PFSK-1 (cell line): ENCODE results near the gene FBXL19.

Source experiments
- FOXP2 ChIP-seq: optimal IDR thresholded peaks from 2 replicates; pipeline ENCODE3; 2011; ENCODE audit warnings: borderline replicate concordance, control low read depth, inconsistent platforms; ENCODE audit not compliant: insufficient read depth; ENCODE audit errors: extremely low read length, extremely low read depth
- POLR2AphosphoS5 ChIP-seq: IDR thresholded peaks from 2 replicates; pipeline ENCODE4 v1.6.1; 2012; ENCODE audit warnings: low read depth, mild to moderate bottlenecking, control low read depth, low read length, moderate library complexity
- REST ChIP-seq, 2 experiments: IDR thresholded peaks; 2 replicates each; pipeline versions ENCODE4 v1.6.1 to v1.8.0; 2011 to 2012; ENCODE audit warnings: low read depth in 2 of 2, low read length in 2 of 2, control low read depth in 1 of 2, inconsistent platforms in 1 of 2, mild to moderate bottlenecking in 1 of 2, moderate library complexity in 1 of 2; ENCODE audit not compliant: insufficient read depth in 1 of 2
- SIN3A ChIP-seq: IDR thresholded peaks from 2 replicates; pipeline ENCODE4 v1.6.1; 2012; ENCODE audit warnings: mild to moderate bottlenecking, low read length, moderate library complexity, borderline replicate concordance; ENCODE audit not compliant: insufficient read depth
- TAF1 ChIP-seq: IDR thresholded peaks from 2 replicates; pipeline ENCODE4 v1.6.1; 2012; ENCODE audit warnings: low read length, control low read depth, borderline replicate concordance; ENCODE audit not compliant: insufficient read depth

The FBXL19 gene

GRCh38 chr16:30976486-30976885 lies 53.1 kb downstream of the FBXL19 start:
- TF ChIP-seq TAF1 (no peak), SIN3A (no peak), POLR2AphosphoS5 (no peak), REST (IDR thresholded peaks at IDR 0.05; ENCODE audit: insufficient read depth in 1 of 2, low read depth in 2 of 2, low read length in 2 of 2) (no peak), FOXP2 (no peak)

- no peak for TF ChIP-seq POLR2AphosphoS5
- no peak for TF ChIP-seq TAF1
- TF ChIP-seq SIN3A, result no peak
Measured at GRCh38 chr16:30977502-30977901, 54.1 kb downstream of the FBXL19 start.

- TF ChIP-seq POLR2AphosphoS5, result no peak
- no peak for TF ChIP-seq SIN3A
- TF ChIP-seq FOXP2, result no peak
- no peak for TF ChIP-seq REST (IDR thresholded peaks at IDR 0.05; ENCODE audit: insufficient read depth in 1 of 2, low read depth in 2 of 2, low read length in 2 of 2)
- TF ChIP-seq TAF1, result no peak
Measured at GRCh38 chr16:30979170-30980022, 56.0 kb downstream of the FBXL19 start.

GRCh38 chr16:30980023-30980371 lies 56.6 kb downstream of the FBXL19 start:
- no peak for TF ChIP-seq POLR2AphosphoS5
- TF ChIP-seq FOXP2, result no peak
- no peak for TF ChIP-seq REST (IDR thresholded peaks at IDR 0.05; ENCODE audit: insufficient read depth in 1 of 2, low read depth in 2 of 2, low read length in 2 of 2)
- no peak for TF ChIP-seq TAF1
- TF ChIP-seq SIN3A, result no peak

- no peak for TF ChIP-seq SIN3A
- no peak for TF ChIP-seq POLR2AphosphoS5
- TF ChIP-seq TAF1, result no peak
- no peak for TF ChIP-seq FOXP2
- TF ChIP-seq REST (IDR thresholded peaks at IDR 0.05; ENCODE audit: insufficient read depth in 1 of 2, low read depth in 2 of 2, low read length in 2 of 2), result no peak
Measured at GRCh38 chr16:30980434-30980833, 57.1 kb downstream of the FBXL19 start.
